Measurements from ENCODE around the gene SGSM2.

GRCh38 chr17:2370211-2370589 is 32.9 kb downstream of the SGSM2 start:
- TF ChIP-seq TAF1 (IDR thresholded peaks at IDR 0.05; ENCODE audit: borderline replicate concordance, low read depth, low read length) (no peak), POLR2AphosphoS5 (IDR thresholded peaks at IDR 0.05; ENCODE audit: low read depth, low read length) (no peak), POLR2A (IDR thresholded peaks at IDR 0.05; ENCODE audit: low read depth, low read length) (no peak)
